Medulla oblongata (tissue), 1 donor: ENCODE data around the gene ROBO1.

Experiments used
- DNase-seq: peaks from one replicate; pipeline ENCODE4 v3.0.0-alpha.2; 2015; ENCODE audit errors: extremely low spot score

ROBO1 gene

GRCh38 chr3:78978037-78978436 is 789.8 kb downstream of the ROBO1 start:
- DNase-seq, result no peak

DNA sequence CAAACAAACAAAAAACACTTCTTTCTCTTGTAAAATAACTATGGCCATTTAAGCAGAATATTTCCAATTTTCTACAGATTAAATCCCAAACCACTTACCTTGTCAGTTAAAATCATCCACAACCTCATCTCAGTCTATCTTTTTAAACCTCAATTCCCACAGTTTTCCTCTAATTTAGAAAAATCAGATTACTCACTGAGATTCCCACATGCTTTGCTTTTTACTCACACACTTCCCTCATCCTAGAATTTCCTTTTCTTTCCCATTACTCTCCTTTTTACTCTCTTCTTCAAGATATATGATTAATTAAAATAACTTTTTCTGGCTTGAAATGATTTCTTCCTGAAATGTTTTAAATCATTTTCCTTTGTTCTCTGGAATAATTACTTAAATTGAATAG is 790.7 kb downstream of the ROBO1 start:
- no peak for DNase-seq

DNA sequence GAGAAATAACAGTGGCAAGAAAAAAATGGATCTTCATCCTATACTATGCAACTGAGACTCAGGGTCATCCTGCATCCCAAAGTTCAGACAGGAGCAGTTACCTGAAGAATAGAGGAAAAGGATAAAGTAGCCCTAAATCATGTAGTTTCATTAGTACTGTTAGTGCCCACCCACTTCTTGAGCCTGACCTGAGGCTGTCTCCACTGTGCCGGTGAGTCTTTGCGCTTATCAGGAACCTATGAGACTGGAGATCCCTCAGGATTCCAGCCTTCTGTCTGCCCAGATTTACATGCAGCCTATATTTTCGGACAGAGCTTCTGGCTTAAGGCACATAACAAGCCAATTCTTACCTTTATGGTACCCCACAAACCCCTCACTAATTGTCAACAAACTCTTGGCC is 791.6 kb downstream of the ROBO1 start:
- DNase-seq, result no peak

GRCh38 chr3:78974181-78974790 is 793.5 kb downstream of the ROBO1 start:
- no peak for DNase-seq

DNA sequence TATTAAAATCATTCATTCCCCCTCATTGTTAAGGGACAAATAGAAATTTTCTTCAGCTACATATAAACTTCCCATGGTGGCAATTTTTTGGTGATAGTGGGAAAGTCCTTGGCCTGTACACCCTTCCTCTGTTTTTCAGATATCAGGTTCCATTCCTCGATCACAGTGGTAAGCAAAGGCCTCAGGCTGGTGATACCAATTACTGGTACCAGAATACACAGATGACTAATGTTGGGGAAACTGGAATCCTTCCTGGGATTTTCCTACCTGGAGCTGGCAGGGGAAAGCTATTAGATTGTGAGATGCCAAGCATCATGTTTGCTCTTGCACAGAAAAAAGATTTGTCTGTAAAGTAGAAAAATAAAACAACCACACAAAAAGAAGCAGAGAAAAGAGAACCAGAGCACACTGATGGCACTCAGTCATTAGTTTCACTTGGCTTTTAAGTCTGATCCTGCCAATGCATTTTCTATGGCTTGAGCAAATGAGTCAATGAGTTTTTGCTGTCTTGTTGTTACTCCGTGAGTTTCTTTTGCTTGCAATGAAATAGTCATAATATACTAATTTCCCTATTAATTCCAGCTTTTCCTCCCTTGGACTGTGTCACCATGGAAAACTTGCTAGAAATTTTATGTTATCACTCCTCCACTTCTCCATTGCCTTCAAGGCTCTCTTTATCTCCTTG is 795.0 kb downstream of the ROBO1 start:
- no peak for DNase-seq

DNA sequence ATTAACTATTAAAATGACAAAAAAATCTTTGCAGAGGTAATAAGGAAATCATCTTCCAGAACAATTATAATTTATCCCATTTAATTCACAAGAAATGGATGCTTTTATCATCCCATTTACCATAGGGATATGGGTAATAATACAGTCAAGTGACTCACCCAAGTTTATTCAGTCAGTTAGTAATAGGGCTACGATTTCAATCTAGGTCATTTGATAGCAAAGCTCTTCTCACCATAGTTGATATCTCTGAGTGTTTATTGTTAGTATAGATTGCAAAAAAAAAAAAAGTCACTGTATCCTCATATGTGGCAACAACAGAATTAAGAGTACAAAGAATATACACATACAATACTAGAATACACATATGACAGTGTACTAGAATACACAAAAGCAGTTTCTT is 797.1 kb downstream of the ROBO1 start:
- no peak for DNase-seq

DNA sequence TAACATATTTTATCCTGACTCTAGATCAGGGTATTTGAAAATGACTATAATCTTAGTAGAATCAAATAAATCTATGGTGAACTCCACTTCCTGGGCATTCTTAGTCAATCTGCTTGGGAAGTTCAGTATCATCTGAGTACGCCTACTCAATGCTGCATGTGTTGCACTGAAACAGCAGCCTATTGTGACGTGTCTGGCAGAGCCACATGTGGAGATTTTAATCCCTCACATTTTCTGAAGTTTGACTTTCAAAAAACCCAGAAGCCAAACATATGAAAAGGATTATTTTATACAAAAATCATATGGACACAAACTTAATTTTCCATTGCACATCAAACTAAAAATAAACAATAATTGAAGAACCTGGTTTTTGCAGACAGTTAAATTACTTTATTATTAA is 798.3 kb downstream of the ROBO1 start:
- peak; percentile 81 for DNase-seq

DNA sequence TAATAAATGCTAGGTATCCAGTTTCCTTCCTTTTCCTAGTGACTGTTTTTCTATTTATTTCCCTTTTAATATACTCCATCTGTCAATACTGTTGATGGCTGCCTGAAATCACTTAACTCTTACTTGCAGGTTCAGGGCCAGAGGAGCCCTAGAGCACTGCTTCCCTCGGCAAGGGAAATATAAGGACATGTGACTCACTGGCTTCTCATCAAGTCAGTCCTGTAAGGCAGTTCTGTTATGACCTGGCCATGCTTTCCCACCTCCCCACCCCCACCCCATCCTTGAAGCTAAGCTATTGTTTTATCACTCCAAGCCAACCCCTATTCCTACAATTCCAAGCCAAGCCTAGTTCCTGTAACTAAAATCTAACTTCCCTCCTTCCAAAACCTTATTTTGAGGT is 800.7 kb downstream of the ROBO1 start:
- DNase-seq, result no peak

DNA sequence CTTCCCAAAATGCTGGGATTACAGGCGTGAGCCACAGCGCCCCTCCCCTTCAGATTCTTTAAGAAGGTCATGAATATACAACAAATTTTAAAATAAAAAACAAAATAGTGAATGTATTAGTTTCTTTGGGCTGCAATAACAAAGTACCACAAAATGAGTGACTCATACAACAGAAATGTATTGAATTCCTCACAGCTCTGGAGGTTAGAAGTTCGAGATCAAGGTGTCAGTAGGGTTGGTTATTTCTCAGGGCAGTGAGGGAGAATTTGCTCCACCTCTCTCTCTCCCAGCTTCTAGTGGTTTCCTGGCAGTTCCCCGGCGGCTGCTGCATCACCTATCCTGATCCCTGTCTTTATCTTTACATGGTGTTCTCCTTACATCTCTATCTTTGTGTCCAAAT is 804.0 kb downstream of the ROBO1 start:
- no peak for DNase-seq

- DNase-seq, result no peak
These were observed 810.3 kb downstream of the ROBO1 start for GRCh38 chr3:78957456-78957855.

DNA sequence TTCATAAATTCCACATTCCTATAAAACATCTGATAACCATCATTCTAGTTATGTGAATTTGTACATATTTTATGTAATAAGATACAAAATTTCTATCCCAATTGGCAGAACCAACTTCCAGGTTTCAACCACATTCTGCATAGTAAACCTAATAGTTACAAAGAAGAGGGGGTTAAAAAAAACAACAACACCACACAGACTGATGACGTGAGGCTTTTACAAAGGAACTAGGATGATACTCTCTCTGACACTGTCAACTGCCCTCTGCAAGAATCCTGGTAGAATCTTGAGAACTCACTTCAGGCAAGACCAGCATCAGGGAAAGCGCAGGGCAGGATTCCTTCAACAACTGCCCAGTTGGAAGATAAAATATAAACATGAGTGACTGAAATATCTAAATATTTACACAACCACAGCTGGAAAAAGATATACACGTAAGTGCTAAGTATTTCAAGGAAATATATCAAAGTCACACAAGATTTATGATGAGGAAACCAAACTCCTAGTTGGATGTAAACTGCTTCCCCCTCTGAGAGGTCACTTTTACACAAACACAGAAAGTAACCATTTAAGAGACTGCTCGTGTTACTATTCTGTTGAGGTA is 816.4 kb downstream of the ROBO1 start:
- no peak for DNase-seq

DNA sequence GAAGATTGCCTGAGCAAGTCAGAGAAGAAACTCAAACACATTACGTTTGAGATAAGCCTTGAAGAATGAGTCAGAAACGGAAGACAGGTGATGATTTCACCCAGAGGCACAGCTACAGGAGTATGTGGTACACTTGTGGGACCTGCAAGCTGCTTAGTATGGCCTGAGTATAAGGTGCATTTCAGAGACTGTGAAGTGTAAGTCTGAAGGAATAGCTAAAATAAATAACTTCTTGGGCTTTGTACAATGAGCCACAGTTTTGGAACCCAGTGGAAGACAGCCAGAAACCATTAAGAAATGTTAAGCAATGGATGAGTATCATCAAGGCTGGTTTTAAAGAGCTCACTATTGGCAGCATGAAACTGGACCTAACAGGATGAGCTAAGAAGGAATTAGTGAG is 826.2 kb downstream of the ROBO1 start:
- no peak for DNase-seq

- no peak for DNase-seq
These were observed 827.2 kb downstream of the ROBO1 start for GRCh38 chr3:78940626-78941025.

GRCh38 chr3:78940128-78940527 is 827.7 kb downstream of the ROBO1 start:
- no peak for DNase-seq

GRCh38 chr3:78937475-78937874 is 830.3 kb downstream of the ROBO1 start:
- DNase-seq, result no peak

GRCh38 chr3:78927759-78928158 is 840.0 kb downstream of the ROBO1 start:
- DNase-seq, result no peak

DNA sequence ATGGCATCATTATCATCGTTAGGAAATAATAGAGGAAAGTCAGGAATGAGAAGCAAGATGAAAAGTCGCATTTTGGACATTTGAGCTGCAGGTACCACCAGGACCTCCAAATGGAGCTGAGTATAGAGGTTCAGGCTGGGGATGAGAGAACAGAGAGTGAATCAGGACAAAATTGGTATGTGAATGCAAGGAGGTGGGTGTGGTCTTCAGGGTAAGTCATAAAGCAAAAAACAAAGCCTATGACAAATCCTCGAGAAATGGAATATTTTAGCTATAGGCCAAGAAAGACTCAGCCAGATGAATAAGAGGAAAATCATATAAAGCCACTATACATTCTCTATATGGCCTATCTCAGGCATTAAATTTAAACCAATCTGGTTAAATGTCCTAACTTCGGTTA is 841.3 kb downstream of the ROBO1 start:
- DNase-seq, result no peak

GRCh38 chr3:78924711-78925110 is 843.1 kb downstream of the ROBO1 start:
- no peak for DNase-seq

- DNase-seq, result no peak
These were observed 848.6 kb downstream of the ROBO1 start for GRCh38 chr3:78919021-78919755.

DNA sequence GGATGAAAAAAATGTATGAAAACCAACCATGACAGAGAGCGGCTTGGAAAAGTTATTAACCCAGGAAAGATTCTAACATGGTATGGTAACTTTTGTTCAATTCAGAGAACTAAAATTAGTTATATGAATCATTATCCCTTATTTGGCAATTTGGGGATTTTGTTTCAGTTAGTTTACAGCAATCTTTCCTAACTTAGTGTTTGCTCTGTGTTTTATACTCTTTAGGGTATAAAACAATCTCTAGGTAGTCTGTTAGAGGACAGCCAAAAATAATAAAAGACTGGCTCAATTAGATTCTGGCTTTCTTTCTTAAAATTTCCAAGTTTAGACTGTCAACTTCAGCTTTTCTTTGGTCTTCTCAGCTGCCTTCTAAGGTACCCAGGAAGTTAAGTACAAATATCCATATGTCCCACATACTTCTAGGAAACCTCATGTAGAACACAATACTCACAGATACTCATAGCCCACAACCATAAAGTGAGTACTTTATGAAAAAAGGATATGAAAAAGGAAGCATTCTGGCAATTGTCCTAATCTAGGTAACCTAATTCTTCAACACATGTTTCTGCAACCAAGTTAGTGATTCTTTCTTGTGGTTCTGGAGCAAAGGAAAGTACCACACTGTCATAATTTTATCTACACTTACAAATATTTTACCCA is 849.3 kb downstream of the ROBO1 start:
- no peak for DNase-seq

DNA sequence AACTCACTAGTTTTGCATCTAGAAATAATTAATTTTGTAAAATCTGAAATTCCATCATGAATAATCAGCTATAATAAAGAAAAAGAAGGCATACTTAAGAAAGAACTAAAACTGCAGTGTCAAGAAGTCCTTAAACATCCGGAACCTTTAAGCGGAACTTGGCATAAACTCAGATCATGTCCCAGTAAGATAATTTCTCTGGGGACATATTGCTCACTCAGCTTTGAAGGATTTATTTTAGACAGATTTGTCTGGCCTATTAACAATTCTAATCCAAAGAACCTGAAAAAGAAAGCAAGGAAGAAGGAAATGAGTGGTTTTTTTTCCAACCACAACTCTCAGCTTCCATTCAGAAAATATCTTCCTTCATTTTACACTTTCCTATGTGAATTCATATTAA is 850.3 kb downstream of the ROBO1 start:
- no peak for DNase-seq

- no peak for DNase-seq
These were observed 854.1 kb downstream of the ROBO1 start for GRCh38 chr3:78913711-78914110.
